CD4-positive, CD25-positive, alpha-beta regulatory T cell (primary cell): ENCODE data around the gene RAD51B. TPM values are rescaled to one million over a fixed set of nuclear protein-coding genes. Genes with fewer than 3 reads are reported as not detected.

Experiments used
- ATAC-seq, 2 donors: fragments of 150-1000 bp; cut with Tn5 transposase; one replicate each; pipeline ENCODE4 v1.10.0; 2021; ENCODE audit warnings: low read depth in 2 of 2, moderate number of reproducible peaks in 2 of 2, moderate library complexity in 1 of 2
- DNase-seq, 3 donors: peaks; one replicate each; pipeline versions ENCODE4 v3.0.0 to v3.0.0-alpha.2; 2012 to 2022; ENCODE audit warnings: mixed read lengths in 1 of 3
- H3K27ac ChIP-seq: one replicate; pipeline ENCODE4 v1.7.0; 2013; ENCODE audit warnings: mild to moderate bottlenecking, low read length; ENCODE audit not compliant: insufficient read depth, poor library complexity, severe bottlenecking
- H3K27me3 ChIP-seq: one replicate; pipeline ENCODE4 v1.7.0; 2013; ENCODE audit warnings: low read length; ENCODE audit not compliant: control insufficient read depth, insufficient read depth
- H3K36me3 ChIP-seq: one replicate; pipeline ENCODE4 v1.7.0; 2013; ENCODE audit warnings: mild to moderate bottlenecking, low read length, moderate library complexity; ENCODE audit not compliant: control insufficient read depth, insufficient read depth
- H3K4me1 ChIP-seq: 2 replicates; pipeline ENCODE4 v1.7.0; 2013; ENCODE audit warnings: mild to moderate bottlenecking, low read length; ENCODE audit not compliant: insufficient read depth, control insufficient read depth, poor library complexity, severe bottlenecking
- H3K4me3 ChIP-seq: one replicate; pipeline ENCODE4 v1.7.0; 2013; ENCODE audit warnings: low read depth, mild to moderate bottlenecking, low read length, moderate library complexity
- H3K9me3 ChIP-seq, 2 experiments: 1 replicate in 1 of 2; 2 replicates in 1 of 2; pipeline ENCODE4 v1.7.0; 2013; ENCODE audit warnings: low read length in 2 of 2, mild to moderate bottlenecking in 1 of 2, moderate library complexity in 1 of 2; ENCODE audit not compliant: control insufficient read depth in 2 of 2
- H3K27ac Mint-ChIP-seq, 3 donors: one replicate each; pipeline ENCODE4 v1.8.0; 2020 to 2022; ENCODE audit warnings: mild to moderate bottlenecking in 3 of 3, mixed read lengths in 3 of 3, moderate library complexity in 2 of 3
- H3K27me3 Mint-ChIP-seq: one replicate; pipeline ENCODE4 v1.8.0; 2022; ENCODE audit warnings: mild to moderate bottlenecking, mixed read lengths
- H3K36me3 Mint-ChIP-seq: one replicate; pipeline ENCODE4 v1.8.0; 2020; ENCODE audit warnings: mixed read lengths
- H3K4me1 Mint-ChIP-seq, 4 donors: one replicate each; pipeline ENCODE4 v1.8.0; 2020 to 2022; ENCODE audit warnings: mixed read lengths in 4 of 4, mild to moderate bottlenecking in 1 of 4
- H3K4me3 Mint-ChIP-seq, 4 donors: one replicate each; pipeline ENCODE4 v1.8.0; 2020 to 2022; ENCODE audit warnings: mild to moderate bottlenecking in 4 of 4, mixed read lengths in 4 of 4, moderate library complexity in 3 of 4
- H3K9me3 Mint-ChIP-seq, 7 donors: one replicate each; pipeline ENCODE4 v1.8.0; 2020 to 2022; ENCODE audit warnings: mixed read lengths in 7 of 7, mild to moderate bottlenecking in 3 of 7, moderate library complexity in 2 of 7
- polyA plus RNA-seq, 4 donors: library from polyadenylated mRNA; unstranded; fragments of 300-500 nt; fragmentation: Illumina TruSeq; gene quantifications; one replicate each; pipeline ENCODE4 v1.2.3, GENCODE V29; 2021
- total RNA-seq: library from RNA; stranded (reverse); gene quantifications from one replicate; pipeline ENCODE4 v1.2.3, GENCODE V29; 2022

The RAD51B gene
- total and polyA plus RNA-seq, 5 donors from 2014 or later: 19.1 to 40.2 (median 28.1) TPM

GRCh38 chr14:68753690-68754089, 934.1 kb downstream of the RAD51B start:
- H3K9me3 Mint-ChIP-seq: no peaks in the 10 kb centered on the region
- H3K4me1 Mint-ChIP-seq: peaks cover 4 to 27% (median 14%) of the 10 kb centered on the region in 4 donors
- H3K27ac Mint-ChIP-seq: no peak overlapping the region
- no peaks in the 10 kb centered on the region for H3K36me3 Mint-ChIP-seq
- H3K27ac ChIP-seq: no peak overlapping the region
- peaks cover 7% of the 10 kb centered on the region for H3K4me1 ChIP-seq
- no peaks in the 10 kb centered on the region for H3K27me3 ChIP-seq
- no peak overlapping the region for H3K4me3 ChIP-seq
- H3K4me3 Mint-ChIP-seq: no peak overlapping the region
- no peaks in the 10 kb centered on the region for H3K27me3 Mint-ChIP-seq
- ATAC-seq (no peak), DNase-seq (no peak)
- no peaks in the 10 kb centered on the region for H3K36me3 ChIP-seq
- H3K9me3 ChIP-seq: no peaks in the 10 kb centered on the region

- no peak overlapping the region for H3K4me3 Mint-ChIP-seq
- Histone ChIP-seq H3K27ac (no peak overlapping the region), H3K4me3 (no peak overlapping the region), H3K36me3 (no peaks in the 10 kb centered on the region), H3K4me1 (peaks cover 7% of the 10 kb centered on the region), H3K9me3 (no peaks in the 10 kb centered on the region), H3K27me3 (no peaks in the 10 kb centered on the region)
- DNase-seq (no peak), ATAC-seq (no peak)
- H3K36me3 Mint-ChIP-seq: no peaks in the 10 kb centered on the region
- H3K27ac Mint-ChIP-seq: no peak overlapping the region
- H3K9me3 Mint-ChIP-seq: no peaks in the 10 kb centered on the region
- peaks cover 2% of the 10 kb centered on the region for H3K27me3 Mint-ChIP-seq
- H3K4me1 Mint-ChIP-seq: peaks cover 4 to 25% (median 15%) of the 10 kb centered on the region in 4 donors
Observed at GRCh38 chr14:68755016-68755353, 935.4 kb downstream of the RAD51B start.

- no peak overlapping the region for H3K27ac ChIP-seq
- no peaks in the 10 kb centered on the region for H3K36me3 ChIP-seq
- H3K27ac Mint-ChIP-seq: no peak overlapping the region
- peaks cover 5 to 28% (median 19%) of the 10 kb centered on the region in 4 donors for H3K4me1 Mint-ChIP-seq
- DNase-seq (no peak), ATAC-seq (no peak)
- no peaks in the 10 kb centered on the region for H3K9me3 ChIP-seq
- no peaks in the 10 kb centered on the region for H3K27me3 ChIP-seq
- H3K9me3 Mint-ChIP-seq: no peaks in the 10 kb centered on the region
- H3K36me3 Mint-ChIP-seq: no peaks in the 10 kb centered on the region
- no peak overlapping the region for H3K4me3 Mint-ChIP-seq
- no peak overlapping the region for H3K4me3 ChIP-seq
- H3K4me1 ChIP-seq: peaks cover 7% of the 10 kb centered on the region
- peaks cover 5% of the 10 kb centered on the region for H3K27me3 Mint-ChIP-seq
Observed at GRCh38 chr14:68756000-68756481, 936.5 kb downstream of the RAD51B start.

- peak overlapping the region in 1 of 3 donors; percentile 37 for H3K27ac Mint-ChIP-seq
- peaks cover 7% of the 10 kb centered on the region for H3K4me1 ChIP-seq
- H3K36me3 Mint-ChIP-seq: no peaks in the 10 kb centered on the region
- H3K27ac ChIP-seq: no peak overlapping the region
- H3K4me3 ChIP-seq: no peak overlapping the region
- no peak overlapping the region for H3K4me3 Mint-ChIP-seq
- DNase-seq: no peak
- H3K27me3 Mint-ChIP-seq: peaks cover 5% of the 10 kb centered on the region
- H3K4me1 Mint-ChIP-seq: peaks cover 5 to 28% (median 20%) of the 10 kb centered on the region in 4 donors
- H3K9me3 ChIP-seq: no peaks in the 10 kb centered on the region
- no peaks in the 10 kb centered on the region for H3K27me3 ChIP-seq
- no peak for ATAC-seq
- H3K9me3 Mint-ChIP-seq: no peaks in the 10 kb centered on the region
- no peaks in the 10 kb centered on the region for H3K36me3 ChIP-seq
Observed at GRCh38 chr14:68756734-68757133, 937.2 kb downstream of the RAD51B start.

GRCh38 chr14:68757618-68758081, 938.1 kb downstream of the RAD51B start:
- Histone ChIP-seq H3K27me3 (no peaks in the 10 kb centered on the region), H3K4me3 (no peak overlapping the region), H3K4me1 (peaks cover 7% of the 10 kb centered on the region), H3K27ac (no peak overlapping the region), H3K9me3 (no peaks in the 10 kb centered on the region), H3K36me3 (no peaks in the 10 kb centered on the region)
- peaks cover 7 to 28% (median 16%) of the 10 kb centered on the region in 4 donors for H3K4me1 Mint-ChIP-seq
- H3K27ac Mint-ChIP-seq: peak overlapping the region in 1 of 3 donors; percentile 67
- DNase-seq (no peak), ATAC-seq (peak; percentile 55)
- no peaks in the 10 kb centered on the region for H3K36me3 Mint-ChIP-seq
- H3K4me3 Mint-ChIP-seq: no peak overlapping the region
- no peaks in the 10 kb centered on the region for H3K9me3 Mint-ChIP-seq
- peaks cover 5% of the 10 kb centered on the region for H3K27me3 Mint-ChIP-seq

- Mint-ChIP-seq H3K4me3 (no peak overlapping the region), H3K9me3 (no peaks in the 10 kb centered on the region), H3K36me3 (no peaks in the 10 kb centered on the region), H3K4me1 (peaks cover 7 to 28% (median 16%) of the 10 kb centered on the region in 4 donors), H3K27me3 (peaks cover 5% of the 10 kb centered on the region), H3K27ac (peak overlapping the region in 2 of 3 donors; percentile 23 to 67)
- no peak for DNase-seq
- Histone ChIP-seq H3K9me3 (no peaks in the 10 kb centered on the region), H3K27me3 (no peaks in the 10 kb centered on the region), H3K27ac (no peak overlapping the region), H3K4me1 (peaks cover 7% of the 10 kb centered on the region), H3K36me3 (no peaks in the 10 kb centered on the region), H3K4me3 (no peak overlapping the region)
- ATAC-seq: no peak
Observed at GRCh38 chr14:68758301-68758700, 938.7 kb downstream of the RAD51B start.

- H3K9me3 ChIP-seq: no peaks in the 10 kb centered on the region
- H3K27me3 ChIP-seq: no peaks in the 10 kb centered on the region
- peaks cover 7 to 28% (median 18%) of the 10 kb centered on the region in 4 donors for H3K4me1 Mint-ChIP-seq
- DNase-seq (no peak), ATAC-seq (no peak)
- H3K4me1 ChIP-seq: peaks cover 7% of the 10 kb centered on the region
- H3K36me3 Mint-ChIP-seq: no peaks in the 10 kb centered on the region
- H3K27ac ChIP-seq: no peak overlapping the region
- peaks cover 5% of the 10 kb centered on the region for H3K27me3 Mint-ChIP-seq
- peak overlapping the region in 2 of 3 donors; percentile 43 to 81 for H3K27ac Mint-ChIP-seq
- H3K9me3 Mint-ChIP-seq: no peaks in the 10 kb centered on the region
- H3K4me3 ChIP-seq: no peak overlapping the region
- H3K36me3 ChIP-seq: no peaks in the 10 kb centered on the region
- H3K4me3 Mint-ChIP-seq: no peak overlapping the region
Observed at GRCh38 chr14:68759017-68759560, 939.5 kb downstream of the RAD51B start.

GRCh38 chr14:68759937-68760336, 940.4 kb downstream of the RAD51B start:
- Histone ChIP-seq H3K4me1 (peaks cover 11% of the 10 kb centered on the region), H3K4me3 (no peak overlapping the region), H3K27ac (no peak overlapping the region), H3K36me3 (no peaks in the 10 kb centered on the region), H3K9me3 (no peaks in the 10 kb centered on the region), H3K27me3 (no peaks in the 10 kb centered on the region)
- H3K4me3 Mint-ChIP-seq: no peak overlapping the region
- H3K27me3 Mint-ChIP-seq: peaks cover 5% of the 10 kb centered on the region
- H3K4me1 Mint-ChIP-seq: peaks cover 8 to 34% (median 22%) of the 10 kb centered on the region in 4 donors
- no peaks in the 10 kb centered on the region for H3K9me3 Mint-ChIP-seq
- no peak for DNase-seq
- no peaks in the 10 kb centered on the region for H3K36me3 Mint-ChIP-seq
- no peak for ATAC-seq
- H3K27ac Mint-ChIP-seq: peak overlapping the region in 1 of 3 donors; percentile 81
